PC-9 (cell line): ENCODE measurements around the gene DTX4. TPM values are rescaled to one million over a fixed set of nuclear protein-coding genes. Genes with fewer than 3 reads are reported as not detected.
A peak's percentile ranks its signal among the peaks of the same experiment; 100 is the strongest.

ENCODE experiments used
- BruUV-seq: library from RNA; stranded (reverse); fragments of 400-500 nt; replicated peaks from 2 replicates; lab custom pipeline; 2021; lab: Mats Ljungman, UMichigan
- CTCF ChIA-PET: fragments of 300-600 bp; sonication (Branson Sonifier 250); formaldehyde crosslinking; loops from one replicate; lab custom pipeline; 2022; ENCODE audit warnings: antibody characterized with exemption; lab: Charles Lee
- POLR2A ChIA-PET: fragments of 300-600 bp; sonication (Branson Sonifier 250); formaldehyde crosslinking; loops from one replicate; lab custom pipeline; 2022; ENCODE audit warnings: antibody characterized with exemption; ENCODE audit not compliant: unreplicated experiment; lab: Charles Lee
- DNase-seq, 2 experiments: peaks; one replicate each; pipeline versions ENCODE4 v3.0.0 to v3.0.0-alpha.2; 2015 to 2022; ENCODE audit warnings: mixed read lengths in 1 of 2
- H2AFZ ChIP-seq: fragments of 200-600 bp; sonication (generic); 2 replicates; pipeline ENCODE4 v1.8.1; 2017; ENCODE audit warnings: antibody characterized with exemption
- H3F3A ChIP-seq: fragments of 200-600 bp; sonication (generic); 2 replicates; pipeline ENCODE4 v1.8.1; 2017; ENCODE audit warnings: antibody characterized with exemption, mild to moderate bottlenecking, low read depth; ENCODE audit not compliant: insufficient read depth
- H3K27ac ChIP-seq: fragments of 200-600 bp; sonication (generic); 2 replicates; pipeline ENCODE4 v1.6.1; 2016; ENCODE audit warnings: mixed run types
- H3K27me3 ChIP-seq: fragments of 200-600 bp; sonication (generic); 2 replicates; pipeline ENCODE4 v1.6.1; 2016; ENCODE audit warnings: low read depth, mixed run types; ENCODE audit not compliant: insufficient read depth
- H3K36me3 ChIP-seq: fragments of 200-600 bp; sonication (generic); 2 replicates; pipeline ENCODE4 v1.6.1; 2016; ENCODE audit warnings: low read depth, mixed run types
- H3K4me1 ChIP-seq: fragments of 200-600 bp; sonication (generic); replicated peaks from 2 replicates; pipeline ENCODE4 v1.6.1; 2016; ENCODE audit warnings: mixed run types; ENCODE audit not compliant: insufficient read depth
- H3K4me2 ChIP-seq: fragments of 200-600 bp; sonication (generic); 2 replicates; pipeline ENCODE4 v1.6.1; 2017; ENCODE audit warnings: mixed run types
- H3K4me3 ChIP-seq: fragments of 200-600 bp; sonication (generic); 2 replicates; pipeline ENCODE4 v1.6.1; 2016; ENCODE audit warnings: mixed run types
- H3K79me2 ChIP-seq: fragments of 200-600 bp; sonication (generic); 2 replicates; pipeline ENCODE4 v1.6.1; 2017; ENCODE audit warnings: low read depth, mixed run types
- H3K9me2 ChIP-seq: fragments of 200-600 bp; sonication (generic); 2 replicates; pipeline ENCODE4 v1.8.1; 2017; ENCODE audit warnings: mild to moderate bottlenecking; ENCODE audit not compliant: insufficient read depth
- H3K9me3 ChIP-seq: fragments of 200-600 bp; sonication (generic); 2 replicates; pipeline ENCODE4 v1.8.1; 2016; ENCODE audit warnings: low read depth; ENCODE audit not compliant: insufficient read depth
- H4K20me1 ChIP-seq: fragments of 200-600 bp; sonication (generic); 2 replicates; pipeline ENCODE4 v1.8.1; 2017; ENCODE audit not compliant: insufficient read depth
- CTCF ChIP-seq: fragments of 200-600 bp; sonication (generic); conservative IDR thresholded peaks from 2 replicates; pipeline ENCODE4 v1.6.1; 2017; ENCODE audit warnings: mixed run types, antibody characterized with exemption, mild to moderate bottlenecking, moderate library complexity
- EZH2 ChIP-seq: fragments of 200-600 bp; sonication (generic); IDR thresholded peaks from 2 replicates; pipeline ENCODE4 v1.8.0; 2017; ENCODE audit warnings: antibody characterized with exemption, low read depth
- intact Hi-C: fragments of 100-400 bp; cut with micrococcal nuclease; formaldehyde crosslinking; loops from one replicate; pipeline ENCODE4 v1.10.0; 2022; ENCODE audit not compliant: unreplicated experiment
- total RNA-seq: library from RNA; stranded (reverse); gene quantifications from 2 replicates; pipeline ENCODE4 v1.2.3, GENCODE V29; 2021

DTX4 gene
- total RNA-seq, 1 experiment from 2014 or later: 34.5 TPM

- H3K36me3 ChIP-seq: no peaks in the 10 kb centered on the region
- DNase-seq: no peak
- H3K9me2 ChIP-seq: no peaks in the 10 kb centered on the region
- no peak overlapping the region for H3K27ac ChIP-seq
- no peaks in the 10 kb centered on the region for H3K79me2 ChIP-seq
- no peaks in the 10 kb centered on the region for H4K20me1 ChIP-seq
- intact Hi-C loops: no loop called here
- TF ChIP-seq CTCF: no peak
- TF ChIP-seq EZH2: no peak
- no peak overlapping the region for H2AFZ ChIP-seq
- H3K9me3 ChIP-seq: no peaks in the 10 kb centered on the region
- no peak overlapping the region for H3K4me3 ChIP-seq
- H3K4me2 ChIP-seq: peak overlapping the region; percentile 37
- BruUV-seq: no TSS peak
- 0 out of 2 replicates have a peak, but pooled peaks cover 5% of the 10 kb centered on the region for H3F3A ChIP-seq
- H3K27me3 ChIP-seq: no peaks in the 10 kb centered on the region
- peaks cover 29% of the 10 kb centered on the region for H3K4me1 ChIP-seq
- ChIA-PET CTCF (no interaction called here), POLR2A (no interaction called here)
Observed at GRCh38 chr11:59224351-59224928, 52.5 kb downstream of the DTX4 start.

GRCh38 chr11:59225017-59225416, 53.1 kb downstream of the DTX4 start:
- BruUV-seq: no TSS peak
- Histone ChIP-seq H3K36me3 (no peaks in the 10 kb centered on the region), H3K27me3 (no peaks in the 10 kb centered on the region), H3K79me2 (no peaks in the 10 kb centered on the region), H3K4me2 (peak overlapping the region; percentile 37), H3K27ac (no peak overlapping the region), H3K4me1 (peaks cover 29% of the 10 kb centered on the region), H2AFZ (no peak overlapping the region), H3K4me3 (no peak overlapping the region), H4K20me1 (no peaks in the 10 kb centered on the region), H3K9me2 (no peaks in the 10 kb centered on the region), H3K9me3 (no peaks in the 10 kb centered on the region), H3F3A (0 out of 2 replicates have a peak, but pooled peaks cover 5% of the 10 kb centered on the region)
- DNase-seq: no peak
- TF ChIP-seq CTCF (no peak), EZH2 (no peak)
- CTCF ChIA-PET: no interaction called here
- intact Hi-C loops: no loop called here
- POLR2A ChIA-PET: interaction anchor here (0.6 kb wide), 1 partner anchor 26 kb away, joined by 3 read pairs; no protein-coding TSS in a partner anchor

- Histone ChIP-seq H4K20me1 (no peaks in the 10 kb centered on the region), H3K9me3 (no peaks in the 10 kb centered on the region), H3F3A (0 out of 2 replicates have a peak, but pooled peaks cover under 1% of the 10 kb centered on the region), H3K4me1 (peaks cover 23% of the 10 kb centered on the region), H3K4me2 (no peak overlapping the region), H3K79me2 (no peaks in the 10 kb centered on the region), H3K36me3 (no peaks in the 10 kb centered on the region), H3K9me2 (no peaks in the 10 kb centered on the region), H3K27ac (no peak overlapping the region), H2AFZ (no peak overlapping the region), H3K27me3 (no peaks in the 10 kb centered on the region), H3K4me3 (no peak overlapping the region)
- no peak for DNase-seq
- ChIA-PET POLR2A (interaction anchor here (0.6 kb wide), 1 partner anchor 265 kb away, joined by 5 read pairs; no protein-coding TSS in a partner anchor), CTCF (no interaction called here)
- intact Hi-C loops: no loop called here
- BruUV-seq: no TSS peak
- no peak for TF ChIP-seq CTCF
- no peak for TF ChIP-seq EZH2
Observed at GRCh38 chr11:59226396-59226795, 54.5 kb downstream of the DTX4 start.
